ENCODE results near the gene GATAD2A.

GRCh38 chr19:19362075-19362474 is 43.4 kb upstream of the GATAD2A start:
- TF ChIP-seq CTCF (IDR thresholded peaks at IDR 0.05) (no peak), POLR2A (IDR thresholded peaks at IDR 0.05) (no peak), POLR2AphosphoS5 (IDR thresholded peaks at IDR 0.05) (no peak)

Measured in prostate gland (tissue), 2 donors.